SK-N-SH treated with all-trans-retinoic acid at 6 μM for 48 hours (cell line): ENCODE results near the gene CDC42EP3.

Experiments used
- ATAC-seq: fragments of 200-7000 bp; cut with Tn5 transposase; 3 replicates; pipeline ENCODE4 v1.9.1; 2020; ENCODE audit warnings: mild to moderate bottlenecking, moderate library complexity
- ARNTL ChIP-seq: fragments of 450-650 bp; formaldehyde crosslinking; IDR thresholded peaks from 2 replicates; pipeline ENCODE4 v1.5.0; 2020; ENCODE audit warnings: low read depth, mild to moderate bottlenecking, moderate library complexity, borderline replicate concordance
- BACH2 ChIP-seq: fragments of 250-450 bp; sonication (Bioruptor Pico); IDR thresholded peaks from 2 replicates; pipeline ENCODE4 v1.9.0; 2021; ENCODE audit warnings: mild to moderate bottlenecking, borderline replicate concordance
- CSDC2 ChIP-seq: fragments of 250-450 bp; sonication (Bioruptor Pico); IDR thresholded peaks from 2 replicates; pipeline ENCODE4 v1.5.0; 2020; ENCODE audit warnings: mild to moderate bottlenecking, moderate library complexity
- CSRNP3 ChIP-seq: fragments of 250-450 bp; sonication (Bioruptor Pico); IDR thresholded peaks from 2 replicates; pipeline ENCODE4 v1.5.1; 2021; ENCODE audit warnings: mild to moderate bottlenecking, moderate library complexity
- ESRRG ChIP-seq: fragments of 250-450 bp; sonication (Bioruptor Pico); IDR thresholded peaks from 2 replicates; pipeline ENCODE4 v1.6.1; 2021; ENCODE audit warnings: mild to moderate bottlenecking
- GLIS3 ChIP-seq: fragments of 250-450 bp; sonication (Bioruptor Pico); IDR thresholded peaks from 2 replicates; pipeline ENCODE4 v1.5.0; 2020; ENCODE audit warnings: mild to moderate bottlenecking, moderate library complexity
- ISL1 ChIP-seq: fragments of 250-450 bp; sonication (Bioruptor Pico); IDR thresholded peaks from 2 replicates; pipeline ENCODE4 v2.1.2; 2022; ENCODE audit warnings: mild to moderate bottlenecking, moderate library complexity
- OSR1 ChIP-seq: fragments of 250-450 bp; sonication (Bioruptor Pico); IDR thresholded peaks from 2 replicates; pipeline ENCODE4 v1.8.0; 2022; ENCODE audit warnings: moderate library complexity, mild to moderate bottlenecking, inconsistent platforms
- PATZ1 ChIP-seq: fragments of 250-450 bp; sonication (Bioruptor Pico); IDR thresholded peaks from 2 replicates; pipeline ENCODE4 v1.8.0; 2020; ENCODE audit warnings: mild to moderate bottlenecking, moderate library complexity, borderline replicate concordance
- PPARA ChIP-seq: fragments of 250-450 bp; sonication (Bioruptor Pico); IDR thresholded peaks from 2 replicates; pipeline ENCODE4 v1.5.0; 2020; ENCODE audit warnings: mild to moderate bottlenecking, borderline replicate concordance
- RARB ChIP-seq: fragments of 250-450 bp; sonication (Bioruptor Pico); IDR thresholded peaks from 2 replicates; pipeline ENCODE4 v1.8.0; 2021; ENCODE audit warnings: mild to moderate bottlenecking, moderate library complexity
- SNAI2 ChIP-seq: fragments of 250-450 bp; sonication (Bioruptor Pico); IDR thresholded peaks from 2 replicates; pipeline ENCODE4 v1.5.0; 2020; ENCODE audit warnings: mild to moderate bottlenecking, moderate library complexity
- TCF4 ChIP-seq: fragments of 250-450 bp; sonication (Bioruptor Pico); IDR thresholded peaks from 2 replicates; pipeline ENCODE4 v1.8.0; 2021; ENCODE audit warnings: mild to moderate bottlenecking, moderate library complexity, borderline replicate concordance
- TOX ChIP-seq: fragments of 250-450 bp; sonication (Bioruptor Pico); IDR thresholded peaks from 2 replicates; pipeline ENCODE4 v1.8.0; 2021; ENCODE audit warnings: mild to moderate bottlenecking, moderate library complexity, borderline replicate concordance
- TSHZ2 ChIP-seq: fragments of 250-450 bp; sonication (Bioruptor Pico); IDR thresholded peaks from 2 replicates; pipeline ENCODE4 v1.5.0; 2020; ENCODE audit warnings: mild to moderate bottlenecking, moderate library complexity
- ZC3H10 ChIP-seq: fragments of 250-450 bp; sonication (Bioruptor Pico); IDR thresholded peaks from 2 replicates; pipeline ENCODE4 v1.5.1; 2021; ENCODE audit warnings: mild to moderate bottlenecking, moderate library complexity
- ZFP3 ChIP-seq: fragments of 250-450 bp; sonication (Bioruptor Pico); IDR thresholded peaks from 2 replicates; pipeline ENCODE4 v1.5.0; 2020; ENCODE audit warnings: mild to moderate bottlenecking, moderate library complexity
- ZFP30 ChIP-seq: fragments of 450-650 bp; formaldehyde crosslinking; IDR thresholded peaks from 2 replicates; pipeline ENCODE4 v1.5.0; 2022; ENCODE audit warnings: mild to moderate bottlenecking, moderate library complexity
- ZNF8 ChIP-seq: fragments of 450-650 bp; formaldehyde crosslinking; IDR thresholded peaks from 2 replicates; pipeline ENCODE4 v1.5.0; 2020; ENCODE audit warnings: mild to moderate bottlenecking, moderate library complexity

The CDC42EP3 gene

GRCh38 chr2:37711831-37712230 lies 40.4 kb upstream of the CDC42EP3 start:
- peak; percentile 70 for ATAC-seq

GRCh38 chr2:37711308-37711731 lies 39.9 kb upstream of the CDC42EP3 start:
- ATAC-seq, result peak; percentile 91
- TF ChIP-seq GLIS3 (CRISPR knock-in tag), result no peak
- peak; percentile 56; the same call in 1 of the 2 replicates for TF ChIP-seq ISL1 (CRISPR knock-in tag)
- no peak for TF ChIP-seq CSRNP3 (CRISPR knock-in tag)
- no peak for TF ChIP-seq PATZ1 (CRISPR knock-in tag)

More at GRCh38 chr2:37711831-37712230, 40.4 kb upstream of the CDC42EP3 start:
- TF ChIP-seq RARB (CRISPR knock-in tag) (no peak), ZC3H10 (CRISPR knock-in tag) (no peak), ZFP3 (CRISPR knock-in tag) (no peak), TOX (CRISPR knock-in tag) (no peak), BACH2 (CRISPR knock-in tag) (no peak), CSRNP3 (CRISPR knock-in tag) (no peak), ARNTL (CRISPR knock-in tag) (no peak), ISL1 (CRISPR knock-in tag) (no peak), TSHZ2 (no peak), ZNF8 (CRISPR knock-in tag) (no peak), TCF4 (CRISPR knock-in tag) (no peak), PATZ1 (CRISPR knock-in tag) (no peak), ESRRG (CRISPR knock-in tag) (no peak)

GRCh38 chr2:37709111-37709510 lies 37.7 kb upstream of the CDC42EP3 start:
- TF ChIP-seq SNAI2 (CRISPR knock-in tag) (no peak), BACH2 (CRISPR knock-in tag) (no peak), ZFP3 (CRISPR knock-in tag) (no peak), OSR1 (CRISPR knock-in tag) (no peak), ZFP30 (CRISPR knock-in tag) (no peak), CSDC2 (CRISPR knock-in tag) (no peak), PATZ1 (CRISPR knock-in tag) (no peak), TOX (CRISPR knock-in tag) (no peak), TCF4 (CRISPR knock-in tag) (no peak), PPARA (CRISPR knock-in tag) (no peak), CSRNP3 (CRISPR knock-in tag) (no peak), ISL1 (CRISPR knock-in tag) (no peak), TSHZ2 (no peak)
- ATAC-seq, result no peak
